ENCODE data around the gene MLF2. TPM values are rescaled to one million over a fixed set of nuclear protein-coding genes. Genes with fewer than 3 reads are reported as not detected.

Gene MLF2, protein sequence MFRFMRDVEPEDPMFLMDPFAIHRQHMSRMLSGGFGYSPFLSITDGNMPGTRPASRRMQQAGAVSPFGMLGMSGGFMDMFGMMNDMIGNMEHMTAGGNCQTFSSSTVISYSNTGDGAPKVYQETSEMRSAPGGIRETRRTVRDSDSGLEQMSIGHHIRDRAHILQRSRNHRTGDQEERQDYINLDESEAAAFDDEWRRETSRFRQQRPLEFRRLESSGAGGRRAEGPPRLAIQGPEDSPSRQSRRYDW
- polyA plus RNA-seq (2014; cell fraction: cytosol; rRNA removed) = 296 and 349 TPM in 2 replicates
- polyA plus RNA-seq (2014; cell fraction: nucleus; rRNA removed) = 249 and 259 TPM in 2 replicates

DNA sequence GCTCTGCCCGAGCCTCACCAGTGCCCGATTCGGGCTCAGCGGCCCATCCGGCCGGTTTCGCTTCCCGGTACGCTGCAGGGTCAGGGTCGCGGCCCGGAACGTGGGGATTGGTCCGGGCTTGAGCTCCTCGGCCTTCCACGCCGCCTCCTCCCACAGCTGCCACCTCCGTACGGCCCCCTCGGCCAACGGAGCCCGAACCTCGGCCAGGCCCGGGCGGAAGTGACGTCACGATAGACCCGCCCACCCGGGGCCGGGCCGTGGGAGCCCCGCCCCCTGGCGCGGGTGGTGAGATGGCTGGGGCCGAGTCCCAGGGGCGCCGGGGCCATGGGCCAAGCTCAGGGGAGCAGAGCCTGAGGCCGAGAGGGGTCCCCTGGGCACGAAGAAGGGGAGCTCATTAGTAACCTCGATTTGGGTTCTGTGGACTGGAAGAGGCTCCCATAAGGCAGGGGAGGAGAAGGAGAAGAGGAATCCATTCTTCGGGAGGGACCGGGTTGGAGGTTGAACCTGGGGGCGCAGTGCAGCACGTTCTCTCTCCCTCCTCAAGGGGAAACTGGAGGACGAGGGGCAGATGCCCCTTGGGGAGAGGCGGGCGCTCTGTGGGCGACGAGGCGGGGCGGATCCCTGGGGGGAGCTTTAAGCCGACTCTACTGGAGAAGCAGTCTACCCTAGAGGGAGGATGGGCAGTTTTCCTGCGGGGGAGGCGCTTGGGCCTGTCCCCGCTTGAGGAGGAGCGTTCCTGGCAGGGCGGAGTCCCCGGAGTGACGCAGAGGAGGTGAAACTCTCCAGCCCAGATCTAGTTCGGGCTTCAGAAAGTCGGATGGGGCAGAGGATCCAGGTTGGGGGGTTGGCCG is at the start of gene MLF2:
Gene MLF2 (minus strand): TSS at position 221 of the 851 bp plus-strand sequence. CDS start 807 bp downstream, outside the sequence.
- peak; percentile 98 for DNase-seq (ENCODE audit: low spot score)

DNA sequence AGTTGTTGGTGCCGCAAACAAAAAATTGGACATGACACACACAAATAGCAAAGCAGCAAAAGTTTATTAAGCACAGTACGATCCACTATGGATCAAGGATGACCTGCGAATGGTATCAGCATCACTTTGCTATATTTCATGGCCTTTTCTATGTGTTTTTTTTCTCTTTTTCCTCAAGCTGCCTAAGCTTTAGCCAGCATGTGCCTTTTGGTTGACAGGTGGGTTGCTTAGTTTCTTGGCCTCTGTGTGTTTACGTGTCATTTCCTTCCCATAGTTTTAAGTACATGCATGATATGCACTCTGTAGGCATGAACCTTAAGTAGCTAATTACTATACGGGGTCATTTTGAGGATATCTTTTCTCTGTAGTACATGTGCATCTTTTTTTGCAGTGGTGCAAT is 46.2 kb upstream of the MLF2 start:
- DNase-seq (ENCODE audit: low spot score) = no peak

DNA sequence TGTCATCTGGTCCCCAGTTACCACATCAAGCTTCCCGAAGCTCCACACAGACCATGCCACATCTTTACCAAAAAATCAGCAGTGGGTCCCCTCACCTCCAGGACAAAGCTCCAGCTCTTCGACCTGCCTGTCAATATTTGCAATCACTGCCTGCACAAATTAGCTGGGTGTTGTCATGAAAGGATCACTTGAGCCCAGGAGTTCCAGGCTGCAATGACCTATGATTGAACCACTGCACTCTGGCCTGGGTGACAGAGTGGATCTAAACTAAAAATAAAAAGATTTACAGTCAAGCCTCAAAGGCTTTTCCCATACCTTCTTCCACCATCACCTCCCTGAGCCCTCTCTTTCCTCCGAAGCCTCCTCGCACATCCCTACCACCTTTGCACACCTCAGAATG is 43.6 kb upstream of the MLF2 start:
- no peak for DNase-seq (ENCODE audit: low spot score)

DNA sequence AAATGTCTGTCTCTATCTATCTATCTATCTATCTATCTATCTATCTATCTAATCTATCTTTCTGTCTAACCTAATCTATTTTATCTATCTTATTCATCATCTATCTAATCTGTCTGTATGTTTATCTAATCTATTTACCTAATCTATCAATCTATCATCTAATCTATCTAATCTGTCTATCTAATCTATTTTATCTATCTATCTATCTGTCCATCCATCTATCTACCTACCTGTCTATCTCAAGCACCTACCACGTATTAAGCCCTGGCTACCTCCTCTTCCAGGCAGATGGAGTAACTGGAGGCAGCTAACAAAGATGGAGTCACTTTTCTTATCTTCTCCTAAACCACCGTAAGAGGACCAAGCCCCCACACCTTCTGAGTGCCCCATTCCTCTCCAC is 42.1 kb upstream of the MLF2 start:
- DNase-seq (ENCODE audit: low spot score) = no peak

DNA sequence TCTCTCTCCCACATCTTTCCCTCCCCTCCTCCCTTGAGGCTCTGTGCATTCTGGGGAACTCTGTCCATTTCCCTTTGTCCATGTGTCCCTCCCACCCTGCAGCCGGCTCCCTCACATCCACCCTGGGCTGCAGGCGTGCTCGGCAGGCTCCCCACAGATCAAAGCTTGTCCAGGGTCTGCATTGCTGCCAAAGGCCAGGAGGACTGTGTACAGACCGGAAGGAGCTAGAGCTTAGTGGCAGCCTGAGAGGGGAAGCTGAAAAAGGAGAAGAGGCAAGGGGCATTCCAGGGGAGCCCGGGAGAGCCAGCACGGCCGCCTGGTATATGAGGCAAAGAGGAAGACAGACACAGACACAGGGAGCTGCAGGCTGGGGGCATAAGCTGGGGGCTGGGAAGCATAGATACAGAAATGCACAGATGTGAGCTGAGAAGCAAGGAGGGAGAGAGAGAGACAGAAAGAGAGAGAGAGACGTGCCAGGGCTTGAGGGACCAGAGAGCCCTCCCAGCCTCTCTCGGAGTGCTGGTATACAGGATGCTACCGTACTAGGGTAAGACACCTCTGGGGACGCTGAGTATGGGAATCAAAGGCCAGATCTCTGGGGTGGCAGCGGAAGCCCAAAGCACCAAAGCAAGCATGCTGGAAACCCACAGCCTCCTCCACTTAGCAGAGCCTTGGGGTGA is 39.7 kb upstream of the MLF2 start:
- peak; percentile 53 for DNase-seq (ENCODE audit: low spot score)

DNA sequence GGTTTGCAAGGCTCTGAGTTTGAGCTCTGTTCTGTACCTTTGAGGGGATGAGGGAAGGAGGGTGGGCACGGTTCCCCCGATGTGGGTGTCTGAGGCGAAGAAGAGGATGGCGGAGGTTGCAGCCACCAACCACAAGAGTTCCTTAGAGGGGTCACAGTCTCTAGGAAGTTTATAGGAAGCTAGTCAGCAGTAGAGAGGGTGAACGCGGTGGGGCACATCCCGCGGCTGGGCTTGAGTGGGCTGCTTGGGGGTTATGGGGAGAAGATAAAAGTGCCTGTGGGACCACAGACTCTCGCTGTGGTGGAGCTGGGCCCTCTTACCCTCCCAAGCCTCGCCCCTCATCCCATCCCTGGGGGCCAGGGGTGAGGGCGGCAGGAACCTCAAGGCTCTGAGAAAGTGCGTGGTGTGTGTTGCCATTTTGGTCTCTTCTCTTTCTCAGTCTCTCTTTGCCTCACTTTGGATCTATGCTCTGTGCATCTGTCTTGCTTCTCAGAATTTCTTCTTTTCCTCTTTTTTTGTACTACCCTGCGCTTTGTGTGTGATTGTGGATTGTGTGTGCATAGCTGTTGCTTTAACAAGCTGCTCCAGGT is 39.1 kb upstream of the MLF2 start:
- DNase-seq (ENCODE audit: low spot score) = no peak

DNA sequence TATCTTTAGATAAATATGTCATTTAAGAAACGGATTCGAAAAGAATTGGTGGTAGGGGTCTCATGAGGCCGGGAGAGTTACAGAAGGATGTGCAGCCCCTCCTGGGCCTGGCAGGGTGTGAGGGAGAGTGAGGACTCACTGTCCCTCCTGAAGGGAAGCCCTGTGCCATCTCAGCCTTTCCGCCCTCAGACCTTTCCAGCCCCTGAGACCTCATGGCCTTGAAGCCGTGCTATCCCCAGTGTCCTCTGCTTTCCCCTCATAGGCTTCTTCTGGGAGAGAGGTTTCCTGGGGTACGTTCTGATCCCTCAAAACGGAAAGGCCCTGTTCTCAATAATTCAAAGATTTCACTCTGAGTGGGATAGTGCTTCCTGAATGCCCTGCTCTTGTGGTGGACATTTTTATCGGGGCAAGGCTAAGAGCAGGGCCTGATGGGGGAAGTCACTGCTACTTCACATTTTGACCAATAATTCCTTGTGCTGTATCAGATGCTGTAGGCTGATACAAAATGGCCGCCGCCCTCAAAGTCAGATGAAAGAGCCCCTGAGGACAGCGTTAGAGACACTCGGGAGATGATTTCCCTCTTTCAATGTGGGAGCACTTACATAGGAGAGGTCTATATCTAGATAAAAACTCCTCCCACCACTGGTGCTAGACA is 37.7 kb upstream of the MLF2 start:
- DNase-seq (ENCODE audit: low spot score) = no peak

DNA sequence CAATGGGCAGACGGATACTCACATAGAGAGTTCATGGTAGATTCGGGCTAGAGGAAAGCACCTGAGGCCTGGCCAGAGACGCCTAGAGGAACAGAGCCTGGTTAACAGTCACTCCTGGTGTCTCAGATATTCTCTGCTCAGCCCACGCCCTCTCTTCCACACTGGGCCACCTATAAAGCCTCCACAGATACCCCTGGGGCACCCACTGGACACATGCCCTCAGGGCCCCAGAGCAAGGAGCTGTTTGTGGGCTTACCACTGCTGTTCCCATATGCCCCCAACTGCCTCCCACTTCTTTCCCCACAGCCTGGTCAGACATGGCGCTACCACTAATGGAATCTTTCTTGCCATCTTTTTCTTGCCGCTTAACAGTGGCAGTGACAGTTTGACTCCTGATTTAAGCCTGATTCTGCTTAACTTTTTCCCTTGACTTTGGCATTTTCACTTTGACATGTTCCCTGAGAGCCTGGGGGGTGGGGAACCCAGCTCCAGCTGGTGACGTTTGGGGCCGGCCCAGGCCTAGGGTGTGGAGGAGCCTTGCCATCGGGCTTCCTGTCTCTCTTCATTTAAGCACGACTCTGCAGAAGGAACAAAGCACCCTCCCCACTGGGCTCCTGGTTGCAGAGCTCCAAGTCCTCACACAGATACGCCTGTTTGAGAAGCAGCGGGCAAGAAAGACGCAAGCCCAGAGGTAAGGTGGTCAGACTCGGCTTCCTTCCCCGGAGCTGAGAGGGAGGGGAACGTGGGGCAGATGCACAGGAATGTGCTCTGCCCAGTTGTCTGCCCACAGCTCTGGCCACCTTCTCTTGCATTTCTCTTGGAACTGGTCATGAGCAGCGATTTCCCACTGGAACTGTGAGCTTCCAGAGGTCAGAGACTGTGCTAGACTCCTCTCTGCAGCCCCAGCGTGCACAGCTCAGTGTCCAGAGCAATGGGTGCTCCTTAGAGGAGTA is 36.3 kb upstream of the MLF2 start, which contains the start of gene CD4:
Gene CD4 (plus strand): TSS at position 557 of the 953 bp plus-strand sequence. CDS start 10,611 bp downstream, outside the sequence.
- no peak for DNase-seq (ENCODE audit: low spot score)

DNA sequence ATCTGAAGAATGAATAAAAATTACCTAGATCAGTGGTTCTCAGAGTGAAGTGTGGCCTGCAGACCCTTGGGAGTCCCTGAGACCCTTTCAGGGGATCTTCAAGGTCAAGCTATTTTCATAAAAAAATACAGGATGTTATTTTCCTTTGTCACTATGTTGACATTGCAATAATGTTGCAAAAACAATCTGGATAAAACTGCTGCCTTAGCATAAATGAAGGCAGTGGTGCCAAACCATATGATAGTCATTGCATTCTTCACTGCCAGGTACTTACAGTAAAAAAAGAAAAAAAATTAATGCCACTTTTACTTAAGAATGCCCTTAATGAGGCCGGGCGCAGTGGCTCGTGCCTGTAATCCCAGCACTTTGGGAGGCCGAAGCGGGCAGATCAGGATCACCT is 34.4 kb upstream of the MLF2 start:
- DNase-seq (ENCODE audit: low spot score) = no peak

DNA sequence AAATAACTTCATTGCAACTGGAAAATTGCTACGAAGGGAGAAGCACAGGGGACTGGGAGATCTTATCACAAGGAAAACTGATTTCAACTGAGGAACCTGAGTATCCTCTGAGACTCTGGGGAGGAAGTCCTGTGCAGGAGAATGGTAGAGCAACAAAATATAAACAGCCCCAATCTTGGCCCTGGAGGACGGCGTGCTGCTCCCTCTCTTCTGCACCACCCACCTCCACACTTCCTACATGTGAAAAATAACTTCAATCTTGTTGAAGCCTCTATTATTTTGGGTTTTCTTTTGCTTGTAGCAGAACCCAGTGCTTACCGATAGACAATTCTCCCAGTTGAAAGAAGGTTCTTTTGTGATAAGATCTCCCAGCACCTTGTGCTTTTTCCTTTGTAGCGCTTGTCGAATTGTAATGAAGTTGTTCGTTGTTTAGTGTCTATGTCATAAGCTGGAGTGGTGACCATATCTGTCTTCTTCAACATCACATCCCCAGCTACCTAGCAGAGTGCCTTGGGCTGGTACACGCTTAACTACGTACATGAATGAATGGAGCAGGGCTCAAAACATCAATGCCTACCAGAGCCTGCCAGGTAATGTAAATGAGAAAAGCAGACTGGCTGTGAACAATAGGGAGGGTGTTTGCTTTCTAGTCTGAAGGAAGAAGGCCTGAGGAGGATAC is 33.6 kb upstream of the MLF2 start:
- DNase-seq (ENCODE audit: low spot score) = peak; percentile 83

DNA sequence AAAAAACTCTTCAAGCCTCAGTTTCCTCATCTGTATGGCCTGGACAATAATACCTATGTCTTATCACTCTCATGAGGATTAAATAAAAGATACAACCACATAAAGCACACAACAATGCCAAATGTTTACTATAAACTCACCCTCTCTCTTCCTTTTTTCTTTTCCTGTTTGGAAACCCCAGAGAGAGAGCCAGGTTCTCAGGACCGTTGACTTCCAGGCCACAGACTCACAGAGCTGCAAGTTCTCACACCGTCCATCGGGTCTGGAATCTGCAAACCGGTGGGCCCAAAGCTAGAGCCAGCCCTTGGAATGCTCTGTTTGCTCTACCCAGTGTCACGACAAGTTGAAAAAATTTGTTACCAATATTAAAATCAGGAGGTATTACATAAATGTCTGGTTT is 31.8 kb upstream of the MLF2 start:
- no peak for DNase-seq (ENCODE audit: low spot score)

DNA sequence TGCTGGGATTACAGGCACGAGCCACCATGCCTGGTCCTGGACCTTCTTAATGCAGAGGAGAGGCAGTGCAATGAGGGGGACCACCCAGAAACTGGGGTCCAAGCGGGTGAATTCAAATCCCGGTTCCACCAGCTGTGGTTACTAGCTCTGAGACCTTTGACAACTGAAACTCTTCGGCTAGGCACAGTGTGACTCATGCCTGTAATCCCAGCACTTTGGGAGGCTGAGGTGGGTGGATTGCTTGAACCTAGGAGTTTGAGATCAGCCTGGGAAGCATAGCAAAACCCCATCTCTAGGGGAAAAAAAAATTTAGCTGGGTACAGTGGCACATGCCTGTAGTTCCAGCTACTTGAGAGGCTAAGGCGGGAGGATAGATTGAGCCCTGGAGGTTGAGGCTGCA is 31.4 kb upstream of the MLF2 start:
- DNase-seq (ENCODE audit: low spot score) = no peak

DNA sequence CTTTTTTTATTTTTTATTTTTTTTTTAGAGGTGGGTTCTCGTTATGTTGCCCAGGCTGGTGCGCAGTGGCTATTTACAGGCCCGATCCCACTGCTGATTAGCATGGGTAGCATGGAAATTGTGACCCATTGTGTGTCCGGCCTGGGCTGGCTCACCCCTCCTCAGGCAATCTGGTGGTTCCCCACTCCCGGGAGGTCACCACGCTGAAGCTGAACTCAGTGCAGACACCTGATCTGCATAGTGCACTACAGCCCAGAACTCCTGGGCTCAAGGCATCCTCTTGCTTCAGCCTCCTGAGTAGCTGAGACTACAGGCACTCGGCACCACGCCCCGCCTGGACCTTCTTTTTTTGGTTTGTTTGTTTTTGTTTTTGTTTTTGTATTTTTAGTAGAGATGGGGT is 30.9 kb upstream of the MLF2 start:
- no peak for DNase-seq (ENCODE audit: low spot score)

DNA sequence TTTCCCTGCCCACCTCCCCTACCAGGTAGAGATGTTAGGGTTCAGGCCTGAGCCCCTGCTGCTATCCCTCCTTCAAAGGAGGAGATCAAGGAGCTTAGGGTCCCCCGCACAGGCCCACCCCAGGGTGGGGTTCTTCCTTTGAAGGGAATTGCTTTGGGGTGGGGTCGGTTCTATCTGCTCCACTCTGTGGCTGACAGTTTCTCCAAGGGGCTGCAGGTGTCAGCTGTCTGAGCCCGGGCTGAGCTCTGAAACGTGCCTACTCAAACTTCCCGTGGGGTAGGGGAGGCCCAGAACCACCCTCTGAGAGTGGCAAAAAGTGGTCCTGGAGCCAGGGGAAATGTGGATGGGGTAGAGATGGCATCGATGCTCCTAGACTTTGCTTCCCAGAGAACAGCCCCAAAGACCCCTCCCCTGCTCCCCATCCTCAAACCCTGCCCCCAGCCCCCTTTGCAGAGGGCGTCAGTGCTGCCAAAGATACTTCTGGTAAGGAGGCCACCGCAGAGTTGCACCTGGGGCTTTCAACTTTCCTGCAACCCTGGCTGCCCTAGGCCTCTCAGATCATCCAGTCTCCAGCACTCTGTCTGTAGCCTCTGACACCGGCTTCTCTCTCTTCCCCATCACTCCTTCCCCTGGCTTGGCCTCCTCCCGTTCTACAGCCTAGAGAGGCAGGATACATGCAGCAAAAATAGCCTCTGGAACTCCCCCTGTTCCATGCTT is 30.1 kb upstream of the MLF2 start:
- DNase-seq (ENCODE audit: low spot score) = no peak

DNA sequence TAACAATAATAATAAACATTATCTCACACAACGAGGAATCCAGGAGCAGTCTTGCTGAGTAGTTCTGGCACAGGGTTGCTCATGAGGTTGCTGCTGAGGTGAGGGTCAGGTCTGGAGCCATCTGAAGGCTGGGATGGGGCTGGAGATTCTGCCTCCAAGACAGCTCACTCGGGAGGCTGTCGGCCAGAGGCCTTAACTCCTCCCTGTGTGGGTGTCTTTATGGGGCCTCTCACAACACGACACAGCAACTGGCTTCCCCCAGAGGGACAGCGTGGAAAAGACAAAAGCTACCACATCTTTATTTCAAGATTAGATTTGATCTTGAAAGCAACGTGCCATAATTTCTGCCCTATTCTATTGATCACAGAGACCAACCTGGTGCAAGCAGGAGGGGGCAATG is 29.2 kb upstream of the MLF2 start:
- DNase-seq (ENCODE audit: low spot score) = no peak

DNA sequence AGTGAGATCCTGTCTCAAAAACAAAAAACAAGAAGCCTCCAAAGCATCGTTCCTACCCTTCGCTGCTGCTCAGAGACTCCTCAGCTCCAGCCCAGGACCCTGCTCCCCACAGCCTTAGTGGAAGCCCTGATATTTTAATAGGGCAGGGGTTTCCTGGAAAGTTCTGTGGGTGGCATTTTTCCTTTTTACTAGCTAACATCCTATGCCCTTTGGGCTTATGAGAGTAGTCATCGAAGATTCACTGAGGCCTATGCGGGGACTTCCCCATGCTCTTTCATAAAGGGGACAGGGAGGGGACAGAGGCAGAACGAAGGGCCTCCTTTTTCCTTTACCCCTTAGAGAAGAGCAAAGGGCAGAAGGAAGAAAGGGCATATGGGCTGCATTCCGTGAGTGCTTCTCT is 27.6 kb upstream of the MLF2 start:
- DNase-seq (ENCODE audit: low spot score) = no peak

DNA sequence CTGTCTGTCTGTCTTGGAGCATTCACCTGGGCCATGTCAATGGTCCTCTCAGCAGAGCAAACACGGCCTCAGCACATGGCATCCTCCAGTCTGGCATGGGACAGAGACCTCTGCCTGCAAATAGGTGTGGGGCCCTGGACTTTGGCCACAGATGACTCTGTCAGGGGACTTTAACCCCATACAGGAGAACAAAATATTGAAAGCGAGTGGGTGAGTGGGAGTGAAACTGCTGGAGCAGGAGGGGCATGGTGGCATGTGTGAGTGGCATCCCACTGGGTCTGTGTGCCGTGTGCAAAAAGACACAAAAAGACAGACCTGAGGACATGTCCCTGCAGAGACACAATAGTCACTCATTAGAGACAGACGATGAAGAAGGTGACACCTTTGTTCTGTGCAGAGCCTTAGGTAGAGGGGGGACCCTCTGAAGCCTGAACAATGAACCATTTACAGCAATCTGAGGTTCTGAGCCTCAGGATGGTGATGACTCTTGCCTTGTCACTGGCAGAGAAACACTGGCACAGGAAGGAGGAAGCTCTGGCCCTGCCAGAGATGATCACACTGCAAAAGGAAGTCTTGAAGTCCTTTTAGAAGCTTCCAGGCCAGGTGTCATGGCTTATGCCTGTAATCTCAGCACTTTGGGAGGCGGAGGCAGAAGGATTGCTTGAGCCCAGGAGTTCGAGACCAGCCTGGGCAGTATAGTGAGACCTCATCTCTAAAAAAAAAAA is 26.9 kb upstream of the MLF2 start:
- DNase-seq (ENCODE audit: low spot score) = no peak

All from SK-N-DZ (cell line).